HTR-8/SVneo (cell line): ENCODE measurements around the gene FBRSL1.

Experiments used
- DNase-seq: peaks from one replicate; pipeline ENCODE4 v3.0.0; 2011; ENCODE audit warnings: low spot score, mixed read lengths; ENCODE audit not compliant: insufficient read length
- FAIRE-seq: peaks from 2 replicates; lab custom pipeline; 2011; peaks lifted over from hg19 to GRCh38; lab: Jason Lieb, UNC

FBRSL1 gene

GRCh38 chr12:132534076-132534475 is 44.1 kb downstream of the FBRSL1 start:
- FAIRE-seq (no peak), DNase-seq (no peak)

- FAIRE-seq (no peak), DNase-seq (no peak)
Observed at GRCh38 chr12:132535019-132535418, 45.1 kb downstream of the FBRSL1 start.

- peak; percentile 100 for FAIRE-seq
Observed at GRCh38 chr12:132536102-132536876, 46.3 kb downstream of the FBRSL1 start.

GRCh38 chr12:132537049-132537448 is 47.1 kb downstream of the FBRSL1 start:
- no peak for FAIRE-seq

More at GRCh38 chr12:132536102-132536876, 46.3 kb downstream of the FBRSL1 start:
- no peak for DNase-seq

GRCh38 chr12:132537836-132538662 is 48.1 kb downstream of the FBRSL1 start:
- DNase-seq (no peak), FAIRE-seq (no peak)

More at GRCh38 chr12:132537049-132537448, 47.1 kb downstream of the FBRSL1 start:
- no peak for DNase-seq

- FAIRE-seq (no peak), DNase-seq (no peak)
Observed at GRCh38 chr12:132538663-132538990, 48.7 kb downstream of the FBRSL1 start.

GRCh38 chr12:132539016-132539773 is 49.2 kb downstream of the FBRSL1 start:
- DNase-seq (no peak), FAIRE-seq (no peak)

GRCh38 chr12:132540436-132540835 is 50.5 kb downstream of the FBRSL1 start:
- FAIRE-seq (no peak), DNase-seq (no peak)

GRCh38 chr12:132541200-132541599 is 51.2 kb downstream of the FBRSL1 start:
- no peak for DNase-seq

GRCh38 chr12:132541996-132542395 is 52.0 kb downstream of the FBRSL1 start:
- DNase-seq (no peak), FAIRE-seq (no peak)

More at GRCh38 chr12:132541200-132541599, 51.2 kb downstream of the FBRSL1 start:
- FAIRE-seq = no peak

- FAIRE-seq (no peak), DNase-seq (no peak)
Observed at GRCh38 chr12:132542661-132543060, 52.7 kb downstream of the FBRSL1 start.

- no peak for FAIRE-seq
Observed at GRCh38 chr12:132543298-132544079, 53.5 kb downstream of the FBRSL1 start.

GRCh38 chr12:132544080-132544397 is 54.1 kb downstream of the FBRSL1 start:
- DNase-seq (no peak), FAIRE-seq (no peak)

More at GRCh38 chr12:132543298-132544079, 53.5 kb downstream of the FBRSL1 start:
- DNase-seq = no peak

- peak; percentile 84 for FAIRE-seq
- no peak for DNase-seq
Observed at GRCh38 chr12:132544498-132544897, 54.5 kb downstream of the FBRSL1 start.

- FAIRE-seq = no peak
- no peak for DNase-seq
Observed at GRCh38 chr12:132545164-132545953, 55.4 kb downstream of the FBRSL1 start.

- DNase-seq = no peak
- FAIRE-seq = no peak
Observed at GRCh38 chr12:132545955-132546354, 56.0 kb downstream of the FBRSL1 start.

GRCh38 chr12:132546647-132547046 is 56.7 kb downstream of the FBRSL1 start:
- FAIRE-seq (no peak), DNase-seq (no peak)

GRCh38 chr12:132547205-132547740 is 57.3 kb downstream of the FBRSL1 start:
- DNase-seq (no peak), FAIRE-seq (no peak)
